Skin epidermis (tissue), 12 donors: Measurements from ENCODE around the gene BTN1A1.
"Not testable (repeated sequence)": the region's sequence is repeated elsewhere in the genome, so short reads cannot be mapped to it uniquely, and the experiment has no call there.

Experiments used
- H3K27ac ChIP-seq, 21 experiments: fragments of 200-600 bp; sonication (generic) in 11 of 21; one replicate each; pipeline ENCODE4 v1.5.0; 2020; ENCODE audit warnings: mild to moderate bottlenecking in 3 of 21, inconsistent platforms in 2 of 21, moderate library complexity in 2 of 21
- H3K4me3 ChIP-seq, 7 experiments: fragments of 200-600 bp; sonication (generic) in 2 of 7; one replicate each; pipeline ENCODE4 v1.5.0; 2020; ENCODE audit warnings: inconsistent platforms in 2 of 7, mild to moderate bottlenecking in 2 of 7, moderate library complexity in 1 of 7

Gene BTN1A1, protein sequence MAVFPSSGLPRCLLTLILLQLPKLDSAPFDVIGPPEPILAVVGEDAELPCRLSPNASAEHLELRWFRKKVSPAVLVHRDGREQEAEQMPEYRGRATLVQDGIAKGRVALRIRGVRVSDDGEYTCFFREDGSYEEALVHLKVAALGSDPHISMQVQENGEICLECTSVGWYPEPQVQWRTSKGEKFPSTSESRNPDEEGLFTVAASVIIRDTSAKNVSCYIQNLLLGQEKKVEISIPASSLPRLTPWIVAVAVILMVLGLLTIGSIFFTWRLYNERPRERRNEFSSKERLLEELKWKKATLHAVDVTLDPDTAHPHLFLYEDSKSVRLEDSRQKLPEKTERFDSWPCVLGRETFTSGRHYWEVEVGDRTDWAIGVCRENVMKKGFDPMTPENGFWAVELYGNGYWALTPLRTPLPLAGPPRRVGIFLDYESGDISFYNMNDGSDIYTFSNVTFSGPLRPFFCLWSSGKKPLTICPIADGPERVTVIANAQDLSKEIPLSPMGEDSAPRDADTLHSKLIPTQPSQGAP

GRCh38 chr6:26500102-26500501 lies at the start of gene BTN1A1:
BTN1A1 (plus strand) TSS chr6:26500303; CDS start chr6:26501287, 984 bp downstream.
- no peak within 1 kb of the TSS for H3K27ac ChIP-seq
- no peak within 1 kb of the TSS for H3K4me3 ChIP-seq

DNA sequence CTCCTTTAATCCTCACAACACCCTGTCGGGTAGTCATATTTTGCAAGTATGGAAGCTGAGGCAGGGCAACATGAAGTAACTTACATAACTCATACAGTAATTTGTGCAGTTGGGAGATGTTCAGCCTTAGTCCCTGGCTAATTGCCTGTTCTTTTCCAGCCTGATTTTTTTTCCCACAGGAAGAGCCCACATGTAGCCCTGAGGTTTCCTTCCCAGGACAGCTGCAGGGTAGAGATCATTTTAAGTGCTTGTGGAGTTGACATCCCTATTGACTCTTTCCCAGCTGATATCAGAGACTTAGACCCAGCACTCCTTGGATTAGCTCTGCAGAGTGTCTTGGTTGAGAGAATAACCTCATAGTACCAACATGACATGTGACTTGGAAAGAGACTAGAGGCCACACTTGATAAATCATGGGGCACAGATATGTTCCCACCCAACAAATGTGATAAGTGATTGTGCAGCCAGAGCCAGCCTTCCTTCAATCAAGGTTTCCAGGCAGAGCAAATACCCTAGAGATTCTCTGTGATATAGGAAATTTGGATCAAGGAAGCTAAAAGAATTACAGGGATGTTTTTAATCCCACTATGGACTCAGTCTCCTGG lies 47.4 kb upstream of the BTN1A1 start:
- H3K27ac ChIP-seq: no peak overlapping the region
- no peak overlapping the region for H3K4me3 ChIP-seq

DNA sequence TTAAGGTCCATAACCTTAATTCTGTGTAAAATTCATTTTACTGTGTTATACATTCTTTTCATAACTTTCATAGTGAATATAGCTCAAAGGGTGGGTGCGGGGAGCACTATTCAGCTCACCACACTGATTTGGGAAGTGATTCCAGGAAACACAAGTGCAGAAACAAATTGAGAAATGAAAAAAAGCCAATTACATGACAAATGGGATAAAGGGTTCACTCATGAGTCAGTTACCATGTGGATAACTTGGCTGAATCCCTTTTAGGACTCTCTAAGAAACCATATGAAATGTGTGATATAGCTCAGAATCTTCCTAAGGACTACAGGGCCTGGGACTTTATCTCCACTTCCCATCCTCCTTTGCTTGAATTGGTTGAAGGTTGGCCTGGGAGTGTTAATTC lies 45.5 kb upstream of the BTN1A1 start:
- Histone ChIP-seq H3K27ac (no peak overlapping the region), H3K4me3 (no peak overlapping the region)

GRCh38 chr6:26455357-26455970 lies 44.6 kb upstream of the BTN1A1 start:
- Histone ChIP-seq H3K27ac (peak overlapping the region in 1 of 21 experiments; percentile 20), H3K4me3 (no peak overlapping the region)

DNA sequence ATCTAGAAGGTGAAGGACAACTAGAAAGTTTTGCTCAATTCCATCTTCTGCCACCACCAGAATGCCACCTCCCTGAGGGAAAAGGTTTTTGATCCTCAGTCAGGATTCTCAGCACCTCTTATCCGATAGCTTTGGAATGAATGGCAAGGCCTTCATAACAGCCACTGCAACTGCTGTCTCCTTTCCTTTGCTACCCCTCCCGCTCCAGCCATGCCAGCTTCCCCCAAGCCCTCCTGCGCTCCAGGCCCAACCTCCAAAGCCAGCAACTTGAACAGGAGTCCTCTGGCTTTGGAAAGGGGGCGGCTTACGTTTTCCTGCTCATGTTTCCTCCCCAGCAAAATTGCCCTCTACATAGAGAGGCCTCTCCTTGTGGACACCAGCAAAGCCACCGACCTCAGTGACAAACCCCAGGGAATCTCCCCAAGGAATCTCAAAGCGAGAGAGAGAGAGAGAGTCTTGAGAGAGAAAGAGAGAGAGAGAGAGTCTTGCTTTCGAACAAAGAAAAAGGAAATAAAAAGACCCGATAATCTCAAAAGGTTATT lies 42.8 kb upstream of the BTN1A1 start:
- Histone ChIP-seq H3K4me3 (peak overlapping the region; percentile 55 to 87 (median 75)), H3K27ac (peak overlapping the region in 20 of 21 experiments; percentile 90 to 99 (median 97))

DNA sequence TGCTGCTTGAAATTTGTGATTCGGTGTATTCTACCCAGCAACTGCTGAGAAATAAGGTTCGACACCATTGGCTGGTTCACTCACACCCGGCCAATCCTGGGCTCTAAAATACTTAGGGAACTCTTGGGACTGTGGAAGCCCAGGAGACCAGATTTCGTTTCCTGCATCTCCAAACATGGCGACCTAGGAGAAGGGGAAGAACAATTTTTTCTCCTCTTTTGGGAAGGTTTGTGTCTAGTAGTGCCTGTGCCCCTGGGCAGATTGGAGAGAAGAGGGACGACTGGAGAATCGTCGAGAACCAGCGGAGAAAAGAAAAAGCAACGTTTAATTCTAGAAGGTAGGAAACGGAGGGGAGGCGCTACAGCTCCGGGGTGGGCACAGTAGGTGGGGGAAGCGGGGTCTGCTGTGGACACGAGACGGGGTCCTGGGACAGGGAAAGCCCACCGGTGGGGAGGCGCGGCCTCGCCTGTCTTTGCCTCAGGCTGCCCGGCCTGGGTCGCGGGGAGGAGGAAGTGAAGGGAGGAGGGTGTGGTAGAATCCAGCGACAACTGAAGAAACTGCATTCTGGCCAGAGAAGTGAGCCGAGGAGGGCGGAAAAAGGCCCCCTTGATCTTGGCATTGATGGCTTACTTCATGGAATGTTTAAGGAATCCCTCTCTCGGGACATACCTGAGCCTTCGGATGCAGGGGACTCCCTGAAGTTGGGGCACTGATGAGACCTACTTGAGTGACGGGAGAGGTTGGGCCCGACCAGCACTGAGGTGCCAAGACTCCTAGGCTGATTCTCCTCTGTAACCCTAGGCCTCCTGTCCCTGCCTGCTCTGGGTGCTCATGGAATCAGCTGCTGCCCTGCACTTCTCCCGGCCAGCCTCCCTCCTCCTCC lies 42.1 kb upstream of the BTN1A1 start, which contains the start of gene BTN2A1:
BTN2A1 (plus strand) TSS at position 150 of the 883 bp plus-strand sequence; CDS start at position 832, 682 bp downstream.
- H3K4me3 ChIP-seq: peak within 1 kb of the TSS; percentile 55 to 87 (median 75)
- H3K27ac ChIP-seq: peak within 1 kb of the TSS; percentile 37 to 99 (median 97)

DNA sequence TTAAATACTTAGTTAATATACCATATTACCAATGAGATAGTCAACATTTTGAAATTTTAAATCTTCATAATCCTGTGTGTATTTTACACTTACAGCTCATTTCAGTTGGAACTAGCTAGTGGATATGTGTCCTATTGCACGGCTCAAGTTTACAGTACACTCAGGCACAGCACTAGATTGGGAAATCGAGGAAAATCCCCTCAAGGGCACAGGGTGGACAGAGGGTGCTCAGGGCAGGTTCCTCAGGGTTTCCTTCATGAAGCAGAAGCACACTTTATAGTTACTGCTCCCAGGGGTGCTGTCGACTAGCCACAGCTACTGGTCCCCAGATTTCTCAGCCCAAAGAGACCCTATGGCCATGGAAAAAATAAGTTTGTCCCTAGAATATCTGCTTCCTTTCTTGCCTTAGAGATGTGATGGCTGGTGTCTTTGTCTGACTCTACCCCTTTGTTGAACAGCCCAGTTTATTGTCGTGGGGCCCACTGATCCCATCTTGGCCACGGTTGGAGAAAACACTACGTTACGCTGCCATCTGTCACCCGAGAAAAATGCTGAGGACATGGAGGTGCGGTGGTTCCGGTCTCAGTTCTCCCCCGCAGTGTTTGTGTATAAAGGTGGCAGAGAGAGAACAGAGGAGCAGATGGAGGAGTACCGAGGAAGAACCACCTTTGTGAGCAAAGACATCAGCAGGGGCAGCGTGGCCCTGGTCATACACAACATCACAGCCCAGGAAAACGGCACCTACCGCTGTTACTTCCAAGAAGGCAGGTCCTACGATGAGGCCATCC lies 40.9 kb upstream of the BTN1A1 start:
- H3K4me3 ChIP-seq: peak overlapping the region; percentile 55 to 87 (median 75)
- peak overlapping the region in 6 of 21 experiments; percentile 95 to 99 (median 98) for H3K27ac ChIP-seq

DNA sequence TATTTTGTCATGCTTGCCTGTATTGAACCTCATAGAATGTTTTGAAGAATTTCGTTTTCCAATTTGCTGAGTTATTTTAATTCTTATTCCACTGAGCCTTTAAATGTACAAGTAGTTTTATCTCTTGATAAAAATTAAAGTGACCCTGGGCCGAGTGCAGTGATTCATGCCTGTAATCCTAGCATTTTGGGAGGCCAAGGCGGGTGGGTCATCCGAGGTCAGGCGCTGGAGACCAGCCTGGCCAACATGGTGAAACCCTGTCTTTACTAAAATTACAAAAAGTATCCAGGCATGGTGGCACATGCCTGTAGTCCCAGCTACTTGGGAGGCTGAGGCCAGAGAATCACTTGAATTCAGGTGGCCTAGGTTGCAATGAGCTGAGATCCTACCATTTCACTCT lies 38.8 kb upstream of the BTN1A1 start:
- not testable (repeated sequence) for H3K27ac ChIP-seq, H3K4me3 ChIP-seq

DNA sequence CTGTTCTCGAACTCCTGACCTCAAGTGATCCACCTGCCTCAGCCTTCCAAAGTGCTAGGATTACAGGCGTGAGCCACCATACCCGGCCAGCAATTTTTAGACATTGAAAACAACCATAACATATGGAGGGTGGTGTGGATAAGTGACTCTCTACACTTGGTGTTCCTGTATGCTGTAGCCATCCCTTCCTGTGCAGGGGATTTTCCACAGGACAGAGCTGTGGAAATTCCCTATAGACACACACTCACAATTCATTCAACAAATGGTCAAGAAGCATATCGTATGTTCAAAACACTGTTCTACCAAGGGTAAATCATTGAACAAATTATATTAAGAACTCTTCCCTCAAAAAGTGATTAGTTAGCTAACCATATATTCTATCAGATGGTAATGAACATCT lies 36.1 kb upstream of the BTN1A1 start:
- Histone ChIP-seq H3K4me3 (no peak overlapping the region), H3K27ac (no peak overlapping the region)

DNA sequence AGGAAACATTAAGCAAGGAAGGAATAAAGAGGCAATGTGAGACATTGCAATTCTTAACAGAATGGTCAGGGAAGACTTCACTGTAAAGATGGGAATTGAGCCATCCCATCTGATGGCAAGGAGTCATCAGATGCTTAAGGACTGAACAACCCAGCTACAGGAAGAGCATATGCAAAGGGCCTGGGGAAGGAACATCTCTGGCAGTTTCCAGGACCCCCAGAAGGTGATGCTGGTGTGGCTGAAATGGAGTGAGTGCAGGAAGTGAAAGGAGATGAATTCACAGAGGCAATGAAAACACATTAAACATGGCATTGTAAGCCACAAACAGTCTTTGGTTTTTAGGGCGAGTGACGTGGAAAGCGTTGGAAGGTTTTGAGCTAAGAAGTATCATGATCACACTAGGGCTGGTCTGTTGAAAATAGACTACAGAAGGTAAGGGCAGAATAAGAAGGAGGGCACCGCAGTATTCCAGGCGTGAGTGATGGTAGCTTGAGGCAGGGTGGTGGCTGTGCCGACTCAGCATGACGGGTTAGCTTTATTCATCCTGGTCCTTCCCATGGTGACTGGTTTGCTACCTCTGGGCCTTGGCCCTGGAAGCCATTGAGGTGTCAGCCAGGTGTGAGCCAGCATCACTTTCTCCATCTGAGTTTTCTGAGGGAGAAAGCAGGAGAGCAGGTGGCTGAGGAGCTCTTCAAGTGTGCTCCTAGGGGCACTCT lies 35.5 kb upstream of the BTN1A1 start:
- H3K4me3 ChIP-seq: no peak overlapping the region
- no peak overlapping the region for H3K27ac ChIP-seq

GRCh38 chr6:26465776-26466175 lies 34.3 kb upstream of the BTN1A1 start:
- no peak overlapping the region for H3K27ac ChIP-seq
- H3K4me3 ChIP-seq: no peak overlapping the region

DNA sequence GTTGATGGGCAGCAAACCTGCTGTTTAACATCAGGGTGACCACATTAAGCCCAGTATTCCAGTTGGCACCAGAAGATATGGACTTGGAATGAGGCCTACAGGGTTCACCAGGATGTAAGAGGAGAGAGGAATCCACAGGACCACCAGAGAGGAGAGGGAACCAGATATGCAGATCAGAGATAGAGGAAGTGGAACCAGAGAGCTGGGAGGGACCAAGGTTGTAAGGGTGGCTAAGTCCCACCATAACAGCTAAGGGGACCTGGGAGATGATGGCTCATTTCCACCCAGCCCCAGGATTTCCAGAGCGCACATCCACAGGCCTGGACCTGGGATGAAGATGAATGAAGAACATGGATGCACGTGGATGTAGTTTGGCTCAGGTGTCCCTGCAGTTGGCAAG lies 31.3 kb upstream of the BTN1A1 start:
- Histone ChIP-seq H3K4me3 (no peak overlapping the region), H3K27ac (no peak overlapping the region)

DNA sequence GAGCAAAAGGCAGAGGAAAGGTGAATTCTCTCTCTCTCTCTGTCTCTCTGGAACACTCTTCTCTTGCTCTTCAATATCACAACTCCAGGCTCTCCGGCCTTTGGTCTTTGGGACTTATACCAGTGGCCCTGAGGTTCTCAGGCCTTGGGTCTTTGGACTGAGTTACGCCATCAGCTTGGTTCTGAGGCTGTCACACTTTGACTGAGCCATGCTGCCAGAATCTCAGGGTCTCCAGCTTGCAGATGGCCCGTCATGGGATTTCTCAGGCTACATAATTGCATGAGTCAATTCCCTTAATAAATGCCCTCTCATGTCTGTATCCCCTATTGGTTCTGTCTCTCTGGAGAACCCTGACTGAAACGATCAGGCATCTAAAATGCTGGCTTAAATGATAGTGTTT lies 29.5 kb upstream of the BTN1A1 start:
- no peak overlapping the region for H3K27ac ChIP-seq
- no peak overlapping the region for H3K4me3 ChIP-seq

GRCh38 chr6:26471970-26472369 lies 28.1 kb upstream of the BTN1A1 start:
- Histone ChIP-seq H3K27ac (peak overlapping the region in 4 of 21 experiments; percentile 92 to 97 (median 94)), H3K4me3 (no peak overlapping the region)

GRCh38 chr6:26472549-26473290 lies 27.4 kb upstream of the BTN1A1 start:
- H3K27ac ChIP-seq: peak overlapping the region in 19 of 21 experiments; percentile 14 to 97 (median 89)
- H3K4me3 ChIP-seq: no peak overlapping the region

DNA sequence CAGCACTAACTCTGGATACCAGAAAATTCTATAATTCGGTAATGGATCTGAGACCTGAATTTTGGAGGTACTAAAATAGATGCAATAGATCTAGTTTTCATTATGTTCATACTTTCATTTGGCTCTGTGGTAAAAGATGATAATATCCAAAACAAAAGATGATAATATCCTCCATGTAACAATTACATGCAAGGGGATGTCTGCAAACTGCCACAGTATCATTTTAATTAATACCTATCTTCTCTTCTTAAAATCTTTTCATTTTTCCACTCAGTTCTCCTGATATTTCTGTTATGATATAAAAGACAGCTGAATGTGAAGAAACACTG lies 26.7 kb upstream of the BTN1A1 start:
- H3K27ac ChIP-seq: peak overlapping the region in 19 of 21 experiments; percentile 14 to 97 (median 89)
- peak overlapping the region; percentile 17 to 42 (median 24) for H3K4me3 ChIP-seq
